GM23338 (cell line): ENCODE measurements around the gene SLC44A4. TPM values are rescaled to one million over a fixed set of nuclear protein-coding genes. Genes with fewer than 3 reads are reported as not detected.

Experiments used
- ATAC-seq: fragments of 200-7000 bp; cut with Tn5 transposase; 3 replicates; pipeline ENCODE4 v1.9.1; 2020
- DNase-seq: peaks from one replicate; pipeline ENCODE4 v3.0.0-alpha.2; 2015; ENCODE audit warnings: low spot score
- H2AFZ ChIP-seq: fragments of 200-600 bp; sonication (generic); 2 replicates; pipeline ENCODE4 v1.8.0; 2016; ENCODE audit warnings: antibody characterized with exemption, mild to moderate bottlenecking, moderate library complexity
- H3F3A ChIP-seq: fragments of 200-600 bp; sonication (generic); replicated peaks from 2 replicates; pipeline ENCODE4 v1.8.0; 2017; ENCODE audit warnings: antibody characterized with exemption, mixed run types, low read depth
- H3K27ac ChIP-seq: fragments of 200-600 bp; sonication (generic); 2 replicates; pipeline ENCODE4 v1.6.1; 2016; ENCODE audit warnings: low read depth
- H3K27me3 ChIP-seq: fragments of 200-600 bp; sonication (generic); 2 replicates; pipeline ENCODE4 v1.8.0; 2016; ENCODE audit warnings: mild to moderate bottlenecking, mixed run types, moderate library complexity; ENCODE audit not compliant: insufficient read depth
- H3K36me3 ChIP-seq: fragments of 200-600 bp; sonication (generic); 2 replicates; pipeline ENCODE4 v1.8.0; 2016; ENCODE audit warnings: mild to moderate bottlenecking; ENCODE audit not compliant: insufficient read depth
- H3K4me1 ChIP-seq: fragments of 200-600 bp; sonication (generic); 2 replicates; pipeline ENCODE4 v1.8.0; 2016; ENCODE audit warnings: mild to moderate bottlenecking, moderate library complexity; ENCODE audit not compliant: insufficient read depth
- H3K4me2 ChIP-seq: fragments of 200-600 bp; sonication (generic); 2 replicates; pipeline ENCODE4 v1.7.1; 2017; ENCODE audit warnings: mixed run types
- H3K4me3 ChIP-seq: fragments of 200-600 bp; sonication (generic); 2 replicates; pipeline ENCODE4 v1.6.1; 2016; ENCODE audit warnings: mixed run types
- H3K79me2 ChIP-seq: fragments of 200-600 bp; sonication (generic); replicated peaks from 2 replicates; pipeline ENCODE4 v1.8.0; 2017; ENCODE audit warnings: mild to moderate bottlenecking; ENCODE audit not compliant: insufficient read depth
- H3K9me2 ChIP-seq: fragments of 200-600 bp; sonication (generic); 2 replicates; pipeline ENCODE4 v1.8.0; 2017; ENCODE audit not compliant: insufficient read depth
- H4K20me1 ChIP-seq: fragments of 200-600 bp; sonication (generic); replicated peaks from 2 replicates; pipeline ENCODE4 v1.8.0; 2017; ENCODE audit warnings: mild to moderate bottlenecking; ENCODE audit not compliant: insufficient read depth
- H3K27ac Mint-ChIP-seq: 2 replicates; pipeline ENCODE4 v1.8.0; 2020; ENCODE audit warnings: inconsistent platforms, mild to moderate bottlenecking, moderate library complexity, mixed read lengths
- H3K27me3 Mint-ChIP-seq: 3 replicates; pipeline ENCODE4 v1.8.0; 2022; ENCODE audit warnings: low read depth, mild to moderate bottlenecking, moderate library complexity, mixed read lengths, inconsistent platforms; ENCODE audit not compliant: insufficient read depth, poor library complexity
- H3K36me3 Mint-ChIP-seq: 3 replicates; pipeline ENCODE4 v1.8.0; 2021; ENCODE audit warnings: low read depth, mild to moderate bottlenecking, inconsistent platforms, moderate library complexity, mixed read lengths
- H3K4me1 Mint-ChIP-seq: 3 replicates; pipeline ENCODE4 v1.8.0; 2020; ENCODE audit warnings: mild to moderate bottlenecking, inconsistent platforms, mixed read lengths
- H3K4me3 Mint-ChIP-seq: 3 replicates; pipeline ENCODE4 v1.8.0; 2021; ENCODE audit warnings: moderate library complexity, mild to moderate bottlenecking, inconsistent platforms, mixed read lengths
- H3K9me3 Mint-ChIP-seq: 3 replicates; pipeline ENCODE4 v1.8.0; 2020; ENCODE audit warnings: moderate library complexity, mild to moderate bottlenecking, inconsistent platforms, mixed read lengths
- CREB1 ChIP-seq: fragments of 250-450 bp; sonication (Bioruptor Pico); IDR thresholded peaks from 2 replicates; pipeline ENCODE4 v1.5.0; 2020; ENCODE audit warnings: low read depth, mild to moderate bottlenecking, moderate library complexity
- EZH2phosphoT487 ChIP-seq: fragments of 200-600 bp; sonication (generic); IDR thresholded peaks from one replicate; pipeline ENCODE4 v1.8.1; 2018; ENCODE audit warnings: antibody characterized with exemption; ENCODE audit not compliant: unreplicated experiment
- NANOG ChIP-seq: IDR thresholded peaks from 2 replicates; pipeline ENCODE4 v1.6.1; 2016; ENCODE audit warnings: antibody characterized with exemption, borderline replicate concordance
- STAT1 ChIP-seq: IDR thresholded peaks from one replicate; pipeline ENCODE4 v1.6.1; 2016; ENCODE audit warnings: antibody characterized with exemption; ENCODE audit not compliant: unreplicated experiment
- ZNF114 ChIP-seq: fragments of 250-450 bp; sonication (Bioruptor Pico); IDR thresholded peaks from 2 replicates; pipeline ENCODE4 v1.5.0; 2020; ENCODE audit warnings: mild to moderate bottlenecking, moderate library complexity
- polyA plus RNA-seq: library from polyadenylated mRNA; unstranded; fragments of >200 nt; fragmentation: Nextera tagmentation; extraction: Ambion mirVana; gene quantifications from 2 replicates; pipeline ENCODE4 v1.2.1, GENCODE V29; 2016
- total RNA-seq: library from RNA; depleted of rRNA; stranded (reverse); fragments of >200 nt; shearing (Covaris generic); gene quantifications from 2 replicates; pipeline ENCODE4 v1.2.3, GENCODE V29; 2014
- TF ChIP-seq, protein P1 (sequence below): IDR thresholded peaks from one replicate; pipeline ENCODE4 v1.6.1; 2018; ENCODE audit warnings: antibody characterized with exemption; ENCODE audit not compliant: unreplicated experiment
- TF ChIP-seq, protein P2 (sequence below): fragments of 250-450 bp; sonication (Bioruptor Pico); IDR thresholded peaks from 2 replicates; pipeline ENCODE4 v1.5.0; 2020; ENCODE audit warnings: mild to moderate bottlenecking, moderate library complexity
- TF ChIP-seq, protein P3 (sequence below), 2 experiments: fragments of 200-600 bp in 1 of 2; sonication (generic) in 1 of 2; conservative IDR thresholded peaks; 2 replicates each; pipeline versions ENCODE4 v1.5.1 to v1.6.1; 2016 to 2017; ENCODE audit warnings: antibody characterized with exemption in 2 of 2, low read depth in 2 of 2, mild to moderate bottlenecking in 2 of 2, moderate library complexity in 1 of 2

The SLC44A4 gene
- total and polyA plus RNA-seq, 2 experiments from 2014 or later, result 1.1 to 3.7 TPM

DNA sequence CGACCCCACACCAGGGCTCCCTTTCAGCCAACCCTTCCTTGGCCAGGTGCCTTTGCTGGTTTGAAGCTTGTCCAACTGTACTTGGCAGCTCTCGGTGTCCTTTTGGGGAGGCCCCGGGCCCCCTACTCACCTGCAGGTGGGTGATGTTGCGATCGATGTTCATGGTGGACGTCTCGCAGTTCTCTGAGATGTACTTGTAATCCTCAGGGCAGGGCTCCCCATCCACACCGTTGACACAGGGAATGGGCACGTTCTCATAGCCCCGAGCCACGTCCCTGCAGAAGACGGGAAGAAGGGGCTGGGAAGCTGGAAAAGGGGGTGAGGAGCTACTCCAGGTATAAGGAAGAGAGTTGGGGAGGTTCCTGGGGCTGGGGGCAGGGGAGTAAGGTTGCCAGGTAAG lies 4.9 kb upstream of the SLC44A4 start:
- H3K4me3 ChIP-seq, result no peak overlapping the region
- Mint-ChIP-seq H3K36me3 (peaks cover 89% of the 10 kb centered on the region), H3K9me3 (no peaks in the 10 kb centered on the region; the same call in 2 of the 3 replicates), H3K27me3 (no peaks in the 10 kb centered on the region), H3K4me1 (peaks cover 8% of the 10 kb centered on the region), H3K4me3 (no peak overlapping the region), H3K27ac (no peak overlapping the region)
- H3K27ac ChIP-seq, result no peak overlapping the region
- H3K36me3 ChIP-seq, result peaks cover 38% of the 10 kb centered on the region
- H2AFZ ChIP-seq, result no peak overlapping the region
- H3K79me2 ChIP-seq, result no peaks in the 10 kb centered on the region
- H3K9me2 ChIP-seq, result no peaks in the 10 kb centered on the region
- H3K4me2 ChIP-seq, result no peak overlapping the region
- DNase-seq (no peak), ATAC-seq (no peak)
- no peaks in the 10 kb centered on the region for H3K27me3 ChIP-seq
- TF ChIP-seq CREB1 (no peak), EZH2phosphoT487 (no peak), NANOG (no peak), ZNF114 (no peak), STAT1 (no peak)
- TF ChIP-seq, protein P1, sequence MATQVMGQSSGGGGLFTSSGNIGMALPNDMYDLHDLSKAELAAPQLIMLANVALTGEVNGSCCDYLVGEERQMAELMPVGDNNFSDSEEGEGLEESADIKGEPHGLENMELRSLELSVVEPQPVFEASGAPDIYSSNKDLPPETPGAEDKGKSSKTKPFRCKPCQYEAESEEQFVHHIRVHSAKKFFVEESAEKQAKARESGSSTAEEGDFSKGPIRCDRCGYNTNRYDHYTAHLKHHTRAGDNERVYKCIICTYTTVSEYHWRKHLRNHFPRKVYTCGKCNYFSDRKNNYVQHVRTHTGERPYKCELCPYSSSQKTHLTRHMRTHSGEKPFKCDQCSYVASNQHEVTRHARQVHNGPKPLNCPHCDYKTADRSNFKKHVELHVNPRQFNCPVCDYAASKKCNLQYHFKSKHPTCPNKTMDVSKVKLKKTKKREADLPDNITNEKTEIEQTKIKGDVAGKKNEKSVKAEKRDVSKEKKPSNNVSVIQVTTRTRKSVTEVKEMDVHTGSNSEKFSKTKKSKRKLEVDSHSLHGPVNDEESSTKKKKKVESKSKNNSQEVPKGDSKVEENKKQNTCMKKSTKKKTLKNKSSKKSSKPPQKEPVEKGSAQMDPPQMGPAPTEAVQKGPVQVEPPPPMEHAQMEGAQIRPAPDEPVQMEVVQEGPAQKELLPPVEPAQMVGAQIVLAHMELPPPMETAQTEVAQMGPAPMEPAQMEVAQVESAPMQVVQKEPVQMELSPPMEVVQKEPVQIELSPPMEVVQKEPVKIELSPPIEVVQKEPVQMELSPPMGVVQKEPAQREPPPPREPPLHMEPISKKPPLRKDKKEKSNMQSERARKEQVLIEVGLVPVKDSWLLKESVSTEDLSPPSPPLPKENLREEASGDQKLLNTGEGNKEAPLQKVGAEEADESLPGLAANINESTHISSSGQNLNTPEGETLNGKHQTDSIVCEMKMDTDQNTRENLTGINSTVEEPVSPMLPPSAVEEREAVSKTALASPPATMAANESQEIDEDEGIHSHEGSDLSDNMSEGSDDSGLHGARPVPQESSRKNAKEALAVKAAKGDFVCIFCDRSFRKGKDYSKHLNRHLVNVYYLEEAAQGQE, result no peak
- TF ChIP-seq, protein P2, sequence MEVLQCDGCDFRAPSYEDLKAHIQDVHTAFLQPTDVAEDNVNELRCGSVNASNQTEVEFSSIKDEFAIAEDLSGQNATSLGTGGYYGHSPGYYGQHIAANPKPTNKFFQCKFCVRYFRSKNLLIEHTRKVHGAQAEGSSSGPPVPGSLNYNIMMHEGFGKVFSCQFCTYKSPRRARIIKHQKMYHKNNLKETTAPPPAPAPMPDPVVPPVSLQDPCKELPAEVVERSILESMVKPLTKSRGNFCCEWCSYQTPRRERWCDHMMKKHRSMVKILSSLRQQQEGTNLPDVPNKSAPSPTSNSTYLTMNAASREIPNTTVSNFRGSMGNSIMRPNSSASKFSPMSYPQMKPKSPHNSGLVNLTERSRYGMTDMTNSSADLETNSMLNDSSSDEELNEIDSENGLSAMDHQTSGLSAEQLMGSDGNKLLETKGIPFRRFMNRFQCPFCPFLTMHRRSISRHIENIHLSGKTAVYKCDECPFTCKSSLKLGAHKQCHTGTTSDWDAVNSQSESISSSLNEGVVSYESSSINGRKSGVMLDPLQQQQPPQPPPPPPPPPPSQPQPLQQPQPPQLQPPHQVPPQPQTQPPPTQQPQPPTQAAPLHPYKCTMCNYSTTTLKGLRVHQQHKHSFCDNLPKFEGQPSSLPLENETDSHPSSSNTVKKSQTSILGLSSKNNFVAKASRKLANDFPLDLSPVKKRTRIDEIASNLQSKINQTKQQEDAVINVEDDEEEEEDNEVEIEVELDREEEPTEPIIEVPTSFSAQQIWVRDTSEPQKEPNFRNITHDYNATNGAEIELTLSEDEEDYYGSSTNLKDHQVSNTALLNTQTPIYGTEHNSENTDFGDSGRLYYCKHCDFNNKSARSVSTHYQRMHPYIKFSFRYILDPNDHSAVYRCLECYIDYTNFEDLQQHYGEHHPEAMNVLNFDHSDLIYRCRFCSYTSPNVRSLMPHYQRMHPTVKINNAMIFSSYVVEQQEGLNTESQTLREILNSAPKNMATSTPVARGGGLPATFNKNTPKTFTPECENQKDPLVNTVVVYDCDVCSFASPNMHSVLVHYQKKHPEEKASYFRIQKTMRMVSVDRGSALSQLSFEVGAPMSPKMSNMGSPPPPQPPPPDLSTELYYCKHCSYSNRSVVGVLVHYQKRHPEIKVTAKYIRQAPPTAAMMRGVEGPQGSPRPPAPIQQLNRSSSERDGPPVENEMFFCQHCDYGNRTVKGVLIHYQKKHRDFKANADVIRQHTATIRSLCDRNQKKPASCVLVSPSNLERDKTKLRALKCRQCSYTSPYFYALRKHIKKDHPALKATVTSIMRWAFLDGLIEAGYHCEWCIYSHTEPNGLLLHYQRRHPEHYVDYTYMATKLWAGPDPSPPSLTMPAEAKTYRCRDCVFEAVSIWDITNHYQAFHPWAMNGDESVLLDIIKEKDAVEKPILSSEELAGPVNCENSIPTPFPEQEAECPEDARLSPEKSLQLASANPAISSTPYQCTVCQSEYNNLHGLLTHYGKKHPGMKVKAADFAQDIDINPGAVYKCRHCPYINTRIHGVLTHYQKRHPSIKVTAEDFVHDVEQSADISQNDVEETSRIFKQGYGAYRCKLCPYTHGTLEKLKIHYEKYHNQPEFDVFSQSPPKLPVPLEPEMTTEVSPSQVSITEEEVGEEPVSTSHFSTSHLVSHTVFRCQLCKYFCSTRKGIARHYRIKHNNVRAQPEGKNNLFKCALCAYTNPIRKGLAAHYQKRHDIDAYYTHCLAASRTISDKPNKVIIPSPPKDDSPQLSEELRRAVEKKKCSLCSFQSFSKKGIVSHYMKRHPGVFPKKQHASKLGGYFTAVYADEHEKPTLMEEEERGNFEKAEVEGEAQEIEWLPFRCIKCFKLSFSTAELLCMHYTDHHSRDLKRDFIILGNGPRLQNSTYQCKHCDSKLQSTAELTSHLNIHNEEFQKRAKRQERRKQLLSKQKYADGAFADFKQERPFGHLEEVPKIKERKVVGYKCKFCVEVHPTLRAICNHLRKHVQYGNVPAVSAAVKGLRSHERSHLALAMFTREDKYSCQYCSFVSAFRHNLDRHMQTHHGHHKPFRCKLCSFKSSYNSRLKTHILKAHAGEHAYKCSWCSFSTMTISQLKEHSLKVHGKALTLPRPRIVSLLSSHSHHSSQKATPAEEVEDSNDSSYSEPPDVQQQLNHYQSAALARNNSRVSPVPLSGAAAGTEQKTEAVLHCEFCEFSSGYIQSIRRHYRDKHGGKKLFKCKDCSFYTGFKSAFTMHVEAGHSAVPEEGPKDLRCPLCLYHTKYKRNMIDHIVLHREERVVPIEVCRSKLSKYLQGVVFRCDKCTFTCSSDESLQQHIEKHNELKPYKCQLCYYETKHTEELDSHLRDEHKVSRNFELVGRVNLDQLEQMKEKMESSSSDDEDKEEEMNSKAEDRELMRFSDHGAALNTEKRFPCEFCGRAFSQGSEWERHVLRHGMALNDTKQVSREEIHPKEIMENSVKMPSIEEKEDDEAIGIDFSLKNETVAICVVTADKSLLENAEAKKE (CRISPR knock-in tag), result no peak
- TF ChIP-seq, protein P3, sequence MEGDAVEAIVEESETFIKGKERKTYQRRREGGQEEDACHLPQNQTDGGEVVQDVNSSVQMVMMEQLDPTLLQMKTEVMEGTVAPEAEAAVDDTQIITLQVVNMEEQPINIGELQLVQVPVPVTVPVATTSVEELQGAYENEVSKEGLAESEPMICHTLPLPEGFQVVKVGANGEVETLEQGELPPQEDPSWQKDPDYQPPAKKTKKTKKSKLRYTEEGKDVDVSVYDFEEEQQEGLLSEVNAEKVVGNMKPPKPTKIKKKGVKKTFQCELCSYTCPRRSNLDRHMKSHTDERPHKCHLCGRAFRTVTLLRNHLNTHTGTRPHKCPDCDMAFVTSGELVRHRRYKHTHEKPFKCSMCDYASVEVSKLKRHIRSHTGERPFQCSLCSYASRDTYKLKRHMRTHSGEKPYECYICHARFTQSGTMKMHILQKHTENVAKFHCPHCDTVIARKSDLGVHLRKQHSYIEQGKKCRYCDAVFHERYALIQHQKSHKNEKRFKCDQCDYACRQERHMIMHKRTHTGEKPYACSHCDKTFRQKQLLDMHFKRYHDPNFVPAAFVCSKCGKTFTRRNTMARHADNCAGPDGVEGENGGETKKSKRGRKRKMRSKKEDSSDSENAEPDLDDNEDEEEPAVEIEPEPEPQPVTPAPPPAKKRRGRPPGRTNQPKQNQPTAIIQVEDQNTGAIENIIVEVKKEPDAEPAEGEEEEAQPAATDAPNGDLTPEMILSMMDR (conservative IDR thresholded peaks at IDR 0.05; ENCODE audit: low read depth in 2 of 2), result no peak
- H3K4me1 ChIP-seq, result peaks cover 4% of the 10 kb centered on the region; the same call in 1 of the 2 replicates
- peaks cover 12% of the 10 kb centered on the region for H4K20me1 ChIP-seq
- H3F3A ChIP-seq, result peaks cover 14% of the 10 kb centered on the region
